CD1c-positive myeloid dendritic cell (primary cell): ENCODE measurements around the gene CNGB1.
"Not testable (repeated sequence)": the region's sequence is repeated elsewhere in the genome, so short reads cannot be mapped to it uniquely, and the experiment has no call there.

ENCODE experiments used
- DNase-seq: peaks from one replicate; pipeline ENCODE4 v3.0.0-alpha.2; 2016; ENCODE audit errors: extremely low spot score

The CNGB1 gene

DNA sequence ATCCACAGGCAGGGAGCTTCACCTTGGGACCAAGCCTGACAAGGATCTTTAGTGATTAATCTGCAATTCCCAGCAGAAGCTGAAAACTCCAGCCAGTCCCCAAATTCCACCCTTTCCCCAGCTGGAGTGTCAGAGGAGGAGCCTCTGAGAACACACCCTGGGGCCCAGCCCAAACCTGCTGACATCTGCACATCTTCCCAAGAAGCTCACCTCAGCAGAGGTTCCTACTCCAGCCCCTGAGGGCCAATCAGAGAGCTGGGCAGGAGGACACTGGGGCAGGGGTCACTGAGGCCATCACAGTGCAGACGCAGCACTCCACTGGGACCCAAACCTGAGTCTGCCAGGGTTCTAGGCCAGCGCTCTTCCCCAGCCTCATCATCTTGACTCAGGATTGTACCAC lies 44.9 kb downstream of the CNGB1 start:
- no peak for DNase-seq

DNA sequence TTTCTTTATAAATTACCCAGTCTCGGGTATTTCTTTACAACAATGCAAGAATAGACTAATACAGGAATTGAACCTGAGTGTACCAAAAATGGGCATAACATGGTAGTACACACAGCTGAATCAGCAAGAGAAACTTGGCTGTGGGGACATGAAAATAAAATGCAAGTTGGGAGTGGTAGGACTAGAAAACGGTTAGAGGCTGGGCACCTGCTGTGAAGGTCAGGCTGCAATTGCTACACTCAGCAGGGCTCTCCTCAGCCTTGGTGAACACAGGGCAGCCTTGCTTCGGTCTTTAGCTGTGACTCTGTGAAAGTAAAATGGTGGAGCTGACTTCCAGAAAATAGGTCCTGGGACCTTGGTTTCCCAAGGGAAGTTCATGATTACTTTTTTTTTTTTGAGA lies 45.6 kb downstream of the CNGB1 start:
- DNase-seq = no peak

DNA sequence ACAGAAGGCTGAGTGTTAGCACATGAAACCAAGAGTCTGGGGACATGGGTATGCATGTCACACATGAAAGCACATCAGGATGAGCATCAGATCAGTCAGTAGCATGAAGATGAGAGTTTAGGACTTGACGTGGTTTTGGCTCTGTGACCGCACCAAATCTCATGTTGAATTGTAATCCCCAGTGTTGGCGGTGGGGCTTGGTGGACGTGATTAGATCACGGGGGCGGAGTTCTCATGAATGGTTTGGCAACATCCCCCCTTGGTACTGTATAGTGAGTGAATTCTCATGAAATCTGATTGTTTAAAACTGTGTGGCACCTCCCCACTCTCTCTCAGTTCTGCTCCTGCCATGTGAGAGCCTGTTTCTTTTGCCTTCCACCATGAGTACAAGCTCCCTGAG lies 46.4 kb downstream of the CNGB1 start:
- no peak for DNase-seq

DNA sequence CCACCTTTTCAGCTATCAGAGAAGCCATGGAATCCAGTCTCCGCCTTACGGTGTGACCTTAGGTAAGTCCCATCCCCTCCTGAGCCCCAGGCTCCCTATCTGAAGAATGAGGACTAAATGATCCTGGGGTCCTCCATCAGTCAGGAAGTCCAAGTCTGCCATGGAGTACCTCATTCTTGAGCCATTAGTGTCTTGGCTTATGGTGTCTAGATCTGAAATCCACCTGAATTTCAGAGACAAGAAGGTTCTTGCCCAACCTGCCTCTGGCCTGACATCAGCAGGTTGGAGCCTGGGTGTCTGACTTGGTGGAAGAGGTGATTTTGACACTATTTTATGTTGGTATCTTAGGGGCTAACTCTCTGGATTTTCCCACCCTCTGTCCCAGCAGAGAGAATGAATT lies 47.1 kb downstream of the CNGB1 start:
- no peak for DNase-seq

DNA sequence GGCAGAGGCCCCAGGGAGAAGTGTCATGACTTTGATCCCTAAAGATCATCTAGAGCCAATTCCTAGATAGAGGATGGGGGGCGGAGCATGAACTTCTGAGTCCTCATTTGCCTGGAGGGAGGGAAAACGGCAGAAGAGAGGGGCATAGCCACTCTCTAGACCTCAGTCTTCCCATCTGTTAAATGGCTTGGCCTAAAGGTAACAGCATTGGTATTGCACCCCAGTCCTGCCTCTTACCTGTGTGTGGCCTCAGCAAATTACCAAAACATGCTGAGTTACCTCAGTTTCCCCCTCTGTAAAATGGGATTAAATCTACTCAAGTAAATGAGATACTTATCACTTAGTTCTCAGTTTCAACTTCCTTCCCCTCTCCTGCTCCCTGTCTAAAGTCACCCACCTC lies 47.5 kb downstream of the CNGB1 start:
- no peak for DNase-seq

DNA sequence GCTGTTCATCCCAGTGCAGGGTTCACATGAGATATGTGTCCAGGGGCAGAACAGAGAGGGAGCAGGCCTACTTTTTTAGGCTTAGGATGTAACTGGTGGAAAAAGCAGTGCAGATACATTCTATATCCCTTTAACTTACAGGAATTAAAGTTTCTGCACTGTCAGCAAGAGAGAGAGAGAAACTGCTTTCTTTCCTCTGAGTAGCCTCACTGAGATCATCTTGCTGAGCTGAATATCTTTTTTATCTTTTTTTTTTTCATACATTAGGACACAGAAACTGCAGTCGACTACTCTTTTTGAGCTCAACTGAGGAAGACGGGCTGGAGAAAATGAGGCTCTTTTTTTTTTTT lies 50.1 kb downstream of the CNGB1 start:
- DNase-seq = no peak

DNA sequence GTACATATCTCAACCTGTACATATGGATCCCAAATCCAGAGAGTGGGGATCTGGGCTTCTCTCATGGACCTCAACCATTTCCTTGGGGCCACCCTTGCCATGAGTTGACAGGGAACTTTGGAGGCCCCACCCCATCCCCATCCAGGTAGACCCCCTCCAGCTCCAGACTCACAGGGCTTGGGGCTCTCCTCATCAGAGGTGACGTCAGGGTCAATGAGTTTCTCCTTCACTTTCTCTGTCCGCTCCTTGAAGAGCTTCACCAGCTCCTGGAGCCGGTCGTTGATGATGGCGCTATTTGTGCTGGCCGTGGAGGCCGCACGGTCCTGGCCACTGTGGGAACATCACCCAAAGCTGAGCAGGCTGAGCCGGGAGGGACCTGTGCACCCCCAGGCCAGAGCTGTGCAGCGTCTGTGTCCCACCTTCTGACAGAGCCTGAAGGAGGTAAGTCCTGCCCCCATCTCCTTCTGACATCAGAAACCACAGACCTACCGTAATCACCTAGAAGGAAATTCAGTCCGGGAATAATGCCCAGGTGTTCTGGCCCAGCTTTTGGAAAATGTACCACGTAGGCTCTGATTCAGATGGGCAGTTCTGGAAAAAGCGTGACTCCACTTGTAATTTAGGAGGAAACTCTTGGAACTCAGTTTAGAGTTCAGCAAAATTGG lies 50.6 kb downstream of the CNGB1 start:
- DNase-seq = no peak

DNA sequence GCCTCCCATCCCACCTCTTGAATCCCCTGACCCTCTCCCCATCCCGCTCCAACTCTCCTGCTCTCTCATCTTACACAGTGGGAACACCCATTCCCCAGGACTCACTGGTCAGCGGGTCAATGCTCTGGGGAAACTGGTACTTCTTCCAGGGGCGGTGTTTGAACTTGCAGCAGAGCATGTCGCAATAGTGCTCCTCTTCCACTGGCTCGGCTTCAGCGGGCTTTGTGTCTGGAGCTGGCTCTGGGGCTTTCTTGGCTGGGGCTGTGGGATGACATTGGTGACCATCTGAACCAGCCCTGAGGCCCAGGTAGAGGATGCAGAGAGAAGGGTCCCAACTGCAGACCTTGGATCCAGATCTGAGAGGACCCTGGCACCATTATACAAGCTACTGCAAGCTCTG lies 51.9 kb downstream of the CNGB1 start:
- DNase-seq = no peak

DNA sequence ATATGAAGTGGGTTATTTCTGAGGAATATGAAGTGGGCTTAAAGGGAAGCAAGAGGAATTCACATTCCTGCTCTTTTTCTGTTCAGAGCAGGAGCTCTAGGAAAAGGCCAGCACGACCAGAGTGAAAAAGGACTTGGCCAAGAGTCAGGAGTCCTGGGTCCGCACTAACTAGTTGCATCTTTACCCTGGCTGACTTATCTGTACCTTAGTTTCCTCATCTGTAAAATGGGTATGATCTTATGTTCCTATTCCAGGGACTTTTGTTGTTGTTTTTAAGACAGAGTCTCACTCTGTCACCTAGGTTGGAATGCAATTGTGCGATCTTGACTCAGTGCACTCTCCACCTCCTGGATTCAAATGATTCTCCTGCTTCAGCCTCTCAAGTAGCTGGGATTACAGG lies 52.5 kb downstream of the CNGB1 start:
- DNase-seq = no peak

DNA sequence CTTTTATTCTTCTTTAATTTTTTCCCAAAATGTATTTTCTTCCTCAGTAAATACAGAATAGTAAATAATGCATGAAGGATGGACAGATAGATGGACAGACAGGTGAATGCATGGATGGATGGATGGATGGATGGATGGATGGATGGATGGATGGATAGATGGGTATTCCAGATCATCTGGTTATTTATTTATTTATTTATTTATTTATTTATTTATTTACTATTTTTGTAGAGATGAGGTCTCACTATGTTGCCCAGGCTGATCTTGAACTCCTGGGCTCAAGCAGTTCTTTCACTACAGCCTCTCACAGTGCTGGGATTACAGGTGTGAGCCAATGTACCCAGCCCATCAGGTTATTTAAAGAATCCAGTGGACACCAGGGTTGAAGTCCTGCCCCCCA lies 53.0 kb downstream of the CNGB1 start:
- DNase-seq = not testable (repeated sequence)

DNA sequence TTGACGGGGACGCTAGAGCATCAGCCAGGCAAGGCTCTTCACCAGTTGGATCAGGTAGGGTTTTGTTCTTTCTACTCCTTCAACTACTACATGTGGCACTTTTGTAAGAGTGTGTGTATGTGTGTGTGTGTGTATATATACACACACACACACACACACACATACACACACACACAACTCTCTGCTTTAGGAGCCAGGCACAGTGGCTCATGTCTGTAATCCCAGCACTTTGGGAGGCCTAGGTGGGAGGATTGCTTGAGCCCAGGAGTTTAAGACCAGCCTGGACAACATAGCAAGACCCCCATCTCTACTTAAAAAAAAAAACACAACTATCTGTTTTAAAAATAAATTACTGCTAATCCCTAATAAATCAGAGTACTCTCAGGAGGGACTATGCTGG lies 53.4 kb downstream of the CNGB1 start:
- DNase-seq = not testable (repeated sequence)

DNA sequence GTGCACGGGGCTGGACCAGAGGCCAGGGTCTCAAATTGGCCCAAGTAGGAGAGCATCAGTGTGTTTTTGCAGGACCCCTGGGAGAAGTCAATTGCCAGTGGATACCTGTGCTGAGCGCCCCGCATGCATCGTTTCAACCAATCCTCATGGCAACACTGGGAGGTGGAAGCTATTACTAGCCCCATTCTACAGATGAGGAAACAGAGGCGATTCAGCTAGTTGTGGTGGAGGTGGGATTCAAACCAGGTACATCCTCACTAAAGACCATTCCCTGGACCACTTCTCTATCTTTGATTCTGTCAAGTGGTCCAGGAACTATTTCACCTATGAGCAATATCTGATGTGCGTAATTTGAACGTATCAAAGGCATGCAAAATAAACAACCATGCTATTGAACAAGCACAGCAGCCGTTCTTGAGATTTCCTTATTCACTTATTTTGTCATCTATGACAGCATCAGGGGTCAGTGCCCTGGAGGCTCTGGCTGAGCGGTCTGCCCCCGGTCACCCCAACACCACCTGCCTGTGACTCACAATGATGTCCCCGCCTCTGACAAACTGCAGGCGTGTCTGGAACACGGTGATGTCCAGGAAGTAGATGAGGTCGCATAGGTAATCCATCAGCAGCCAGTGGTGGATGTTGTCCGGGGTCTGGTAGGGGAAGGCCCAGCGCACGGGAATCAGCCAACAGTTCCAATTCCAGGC lies 54.0 kb downstream of the CNGB1 start:
- DNase-seq = no peak

DNA sequence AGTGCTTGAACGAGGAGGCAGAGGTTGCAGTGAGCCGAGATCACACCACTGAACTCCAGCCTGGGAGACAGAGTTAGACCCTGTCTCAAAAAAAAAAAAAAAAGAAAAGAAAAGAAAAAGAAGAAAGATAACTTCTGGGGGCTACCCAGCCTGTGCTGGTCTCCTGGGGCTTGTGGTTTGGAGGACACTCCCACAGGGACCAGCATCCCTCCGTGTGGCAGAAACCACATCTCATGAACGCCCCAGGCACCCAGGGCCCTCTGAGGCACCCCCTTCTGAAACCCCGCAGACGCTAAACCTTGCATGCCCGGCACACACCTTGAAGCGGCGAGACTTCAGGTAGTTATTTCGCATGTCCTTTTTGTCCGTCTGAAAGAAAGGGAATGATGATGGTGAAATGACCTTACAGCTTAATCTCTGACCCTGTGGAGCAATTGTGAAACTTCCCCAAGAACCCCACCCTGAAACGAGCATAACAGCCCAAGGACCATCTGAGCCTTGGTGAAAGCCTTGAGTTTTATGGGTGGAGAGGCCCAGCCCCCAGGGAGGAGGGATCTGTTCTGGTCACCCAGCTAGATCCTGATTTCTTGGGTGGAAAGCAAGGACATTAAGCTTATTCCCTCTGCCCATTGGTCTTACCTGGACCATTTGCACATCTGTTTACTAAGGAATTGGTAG lies 55.0 kb downstream of the CNGB1 start:
- no peak for DNase-seq

DNA sequence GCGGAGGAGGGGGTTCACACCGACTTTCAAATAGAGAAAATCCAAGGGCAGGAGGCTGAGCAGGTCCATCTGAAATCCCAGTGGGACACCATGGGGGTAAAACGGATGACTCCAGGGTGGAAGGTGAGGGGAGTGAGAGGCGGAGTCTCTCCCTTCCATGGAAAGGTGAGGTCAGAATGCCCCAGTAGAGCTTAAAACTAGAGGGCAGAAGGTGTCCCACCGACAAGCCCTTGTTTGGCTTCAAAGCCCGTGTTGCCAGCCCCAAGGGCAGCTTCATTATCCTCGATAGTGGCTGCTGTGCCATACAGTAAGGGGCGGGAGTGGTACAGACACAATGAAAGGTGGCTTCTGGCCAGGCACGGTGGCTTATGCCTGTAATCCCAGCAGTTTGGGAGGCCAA lies 55.7 kb downstream of the CNGB1 start:
- no peak for DNase-seq

DNA sequence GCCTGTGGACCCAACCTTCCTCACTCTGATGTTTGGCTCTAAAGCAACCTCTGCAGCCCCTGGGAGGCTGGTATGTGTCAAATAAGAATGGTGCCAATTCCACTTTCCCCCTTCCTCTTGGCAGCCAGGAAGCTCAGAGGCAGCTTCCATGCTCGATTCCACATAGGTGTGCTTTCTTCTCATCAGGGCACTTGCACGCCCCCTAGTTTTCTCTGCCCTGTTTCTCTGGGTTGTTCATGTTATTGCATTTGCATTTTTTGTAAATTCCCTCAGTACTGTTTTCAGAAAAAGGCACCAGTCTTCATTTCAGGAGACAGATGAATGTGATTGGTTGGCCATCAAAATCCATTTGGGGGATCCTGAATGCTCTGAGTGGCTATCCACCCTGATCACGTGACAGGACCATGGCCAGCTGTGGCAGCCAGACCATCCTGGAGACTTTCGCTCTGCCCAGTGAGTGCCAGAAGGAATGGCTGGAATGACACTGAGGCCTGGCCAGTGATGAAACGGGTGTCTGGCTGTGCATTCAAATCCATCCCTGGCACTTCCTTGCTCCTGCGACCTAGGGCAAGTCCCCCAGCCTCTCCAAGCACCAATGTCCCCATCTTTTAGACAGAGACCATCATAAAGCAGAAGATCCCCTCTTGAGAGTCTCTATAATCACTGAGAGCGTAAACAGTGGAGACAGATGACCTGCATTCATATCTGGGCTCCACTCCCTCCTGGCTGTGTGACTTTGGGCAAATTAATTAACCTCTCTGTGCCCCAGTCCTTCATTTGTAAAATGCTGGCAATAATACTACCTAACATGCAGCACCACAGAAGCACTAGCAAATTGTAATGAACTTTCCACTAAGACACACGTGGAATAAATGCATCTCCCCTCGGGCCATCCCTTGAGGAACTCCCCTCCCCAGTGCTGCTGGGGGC lies 56.4 kb downstream of the CNGB1 start:
- DNase-seq = no peak

DNA sequence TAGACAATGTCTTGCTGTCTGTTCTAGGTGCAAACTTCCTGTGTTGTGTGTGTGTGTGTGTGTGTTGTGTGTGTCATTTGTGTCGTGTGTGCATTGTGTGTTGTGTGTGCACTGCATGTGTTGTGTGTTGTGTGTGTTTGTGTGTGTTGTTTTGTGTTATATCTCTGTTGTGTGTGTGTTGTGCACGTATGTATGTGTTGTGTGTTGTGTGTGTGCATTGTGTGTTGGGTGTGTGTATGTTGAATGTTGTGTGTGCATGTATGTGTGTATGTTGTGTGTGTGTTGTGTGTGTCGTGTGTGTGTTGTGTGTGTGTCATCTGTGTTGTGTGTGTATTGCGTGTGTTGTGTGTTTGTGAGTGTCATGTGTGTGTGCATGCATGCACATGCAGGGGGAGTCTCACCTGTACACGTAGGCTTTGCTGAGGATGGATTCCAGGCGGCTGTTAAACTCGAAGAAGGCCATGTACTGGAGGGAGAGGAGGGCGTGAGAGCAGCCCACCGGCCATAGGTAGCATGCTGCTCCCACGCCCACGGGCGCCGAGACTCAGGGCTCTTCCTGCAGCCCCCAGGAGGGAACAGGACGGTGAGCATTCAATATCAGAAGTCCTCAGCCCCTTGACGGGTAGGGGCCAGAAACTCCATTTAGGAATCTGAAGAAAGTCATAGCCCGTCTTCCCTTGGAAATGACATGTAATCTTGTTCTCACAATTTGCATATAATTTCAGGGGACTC lies 58.2 kb downstream of the CNGB1 start:
- no peak for DNase-seq

DNA sequence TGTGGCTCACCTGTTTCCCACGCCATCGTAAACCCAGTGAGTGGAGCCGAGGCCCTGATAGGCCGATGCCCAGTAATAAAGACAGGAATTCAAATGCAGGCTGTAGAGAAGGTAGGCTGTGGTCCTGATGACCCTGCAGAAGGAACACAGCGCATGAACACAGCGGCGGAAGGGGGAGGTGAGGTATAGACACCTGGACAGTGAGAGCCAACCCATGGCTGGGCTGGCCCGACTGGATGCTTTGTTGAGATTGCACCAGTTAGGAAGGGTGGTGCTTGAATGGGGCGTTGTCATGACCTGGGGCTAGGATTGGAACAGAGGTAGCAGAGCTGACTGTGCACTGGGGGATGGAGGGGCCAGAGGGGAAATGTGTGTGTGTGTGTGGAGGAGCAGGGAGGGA lies 59.2 kb downstream of the CNGB1 start:
- no peak for DNase-seq

DNA sequence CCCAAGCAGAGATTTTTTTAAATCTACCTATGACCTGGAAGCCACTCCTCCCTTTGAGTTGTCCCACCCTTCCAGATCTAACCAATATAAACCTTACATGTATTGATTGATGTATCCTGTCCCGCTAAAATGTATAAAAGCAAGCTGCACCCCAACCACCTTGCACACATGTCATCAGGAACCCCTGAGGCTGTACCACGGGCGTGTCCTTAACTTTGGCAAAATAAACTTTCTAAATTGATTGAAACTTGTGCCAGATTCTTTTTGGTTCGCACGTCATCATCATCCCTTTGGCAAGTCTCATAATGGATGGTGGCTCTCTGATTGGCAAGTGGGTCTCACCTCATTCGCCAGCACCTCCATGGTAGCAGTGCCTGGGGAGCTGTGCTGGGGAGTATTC lies 60.2 kb downstream of the CNGB1 start:
- no peak for DNase-seq

DNA sequence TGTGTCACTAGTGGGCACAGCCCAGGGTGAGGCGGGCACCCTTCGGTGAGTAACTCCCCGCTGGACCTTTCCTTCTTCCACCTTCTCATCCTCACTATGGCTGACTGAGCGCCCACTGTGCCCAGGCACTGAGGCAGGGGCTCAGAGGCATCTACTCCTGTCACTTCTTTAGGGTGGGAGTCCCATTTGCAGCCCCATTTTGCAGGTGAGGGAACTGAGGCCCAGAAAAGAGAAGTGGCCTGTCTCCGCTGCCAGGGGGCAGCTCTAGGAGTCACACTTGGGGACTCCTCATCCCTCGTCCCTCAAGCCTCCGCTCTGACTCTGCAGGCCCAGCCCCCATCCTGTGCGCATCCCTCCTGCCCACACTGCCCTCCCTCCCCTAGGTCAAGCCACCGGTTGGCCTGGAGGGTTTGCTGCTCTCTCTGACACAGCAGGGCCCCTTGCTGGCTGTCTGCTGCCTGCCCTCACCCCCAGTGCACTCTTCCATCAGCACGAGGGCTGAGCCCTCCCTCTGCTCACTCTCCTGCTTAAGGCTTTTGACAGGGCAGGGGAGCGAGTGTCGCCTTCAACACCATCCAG lies 62.4 kb downstream of the CNGB1 start:
- DNase-seq = no peak

DNA sequence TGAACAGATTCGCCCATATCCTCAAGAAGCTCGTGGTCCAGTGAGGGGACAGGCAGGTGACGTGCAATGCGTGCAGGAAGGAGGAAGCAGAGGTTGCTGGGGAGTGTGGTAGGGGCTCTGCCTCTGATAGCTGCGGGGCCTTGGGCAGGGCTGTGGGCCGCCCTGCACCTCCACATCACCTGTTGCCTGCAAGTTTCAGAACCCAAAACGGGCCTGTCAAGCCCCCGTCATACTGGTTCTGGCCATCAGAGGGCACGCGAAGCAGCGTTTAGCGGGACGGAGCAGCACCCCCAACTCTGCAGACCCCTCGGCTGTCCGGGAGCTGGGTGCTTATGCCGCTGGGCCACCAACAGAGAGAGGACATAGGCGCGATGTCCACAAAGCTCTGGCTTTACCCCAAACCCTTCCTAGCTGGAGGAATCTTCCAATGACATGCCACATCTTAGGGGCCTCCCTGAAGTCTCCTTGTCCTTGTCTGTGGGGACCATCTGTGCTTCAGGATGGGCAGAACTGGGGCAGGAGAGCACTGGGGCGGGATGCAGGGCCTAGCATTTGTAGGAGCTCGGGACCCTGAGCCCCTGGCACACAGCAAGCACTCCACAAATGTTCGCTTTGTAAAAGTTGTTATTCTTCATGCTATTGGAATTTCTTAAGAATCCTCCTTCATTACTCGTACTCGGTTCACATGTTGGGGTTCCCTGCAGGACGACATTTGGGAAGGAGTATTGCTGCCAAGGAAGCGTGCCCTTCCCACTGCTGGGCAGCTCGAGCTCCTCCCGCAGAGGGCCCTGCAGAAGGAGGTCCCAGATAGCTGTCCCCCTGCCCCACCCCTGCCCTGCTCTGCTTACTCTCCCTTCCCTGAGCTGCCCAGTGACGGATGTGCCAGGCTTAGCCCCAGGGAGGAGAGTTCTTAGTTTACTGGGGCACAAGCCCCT lies 64.3 kb downstream of the CNGB1 start:
- DNase-seq = peak; percentile 18
